Caco-2 (cell line): ENCODE measurements around the gene ODF2L. TPM values are rescaled to one million over a fixed set of nuclear protein-coding genes. Genes with fewer than 3 reads are reported as not detected.

ENCODE experiments used
- BruUV-seq: library from RNA; stranded (reverse); fragments of 400-500 nt; replicated peaks from 2 replicates; lab custom pipeline; 2021; lab: Mats Ljungman, UMichigan
- CTCF ChIA-PET: fragments of 300-600 bp; sonication (Branson Sonifier 250); formaldehyde crosslinking; loops from one replicate; lab custom pipeline; 2022; ENCODE audit warnings: antibody characterized with exemption; lab: Charles Lee
- POLR2A ChIA-PET: fragments of 300-600 bp; sonication (Branson Sonifier 250); formaldehyde crosslinking; loops from one replicate; lab custom pipeline; 2022; ENCODE audit warnings: antibody characterized with exemption; lab: Charles Lee
- DNase-seq, 2 experiments: peaks; one replicate each; pipeline versions ENCODE4 v3.0.0 to v3.0.0-alpha.2; 2020 to 2022
- H3K27me3 ChIP-seq: replicated peaks from 2 replicates; pipeline ENCODE4 v1.6.0; 2011; ENCODE audit warnings: low read length; ENCODE audit not compliant: control insufficient read depth, insufficient read depth
- H3K36me3 ChIP-seq: 2 replicates; pipeline ENCODE4 v1.5.1; 2011; ENCODE audit warnings: low read length; ENCODE audit not compliant: control insufficient read depth, insufficient read depth
- H3K4me1 ChIP-seq: fragments of 250-450 bp; sonication (Bioruptor Pico); 2 replicates; pipeline ENCODE4 v1.5.1; 2020; ENCODE audit warnings: mild to moderate bottlenecking
- H3K4me3 ChIP-seq: 2 replicates; pipeline ENCODE4 v1.5.1; 2011; ENCODE audit warnings: low read depth, mild to moderate bottlenecking, control low read depth, low read length
- H3K9me3 ChIP-seq: fragments of 250-450 bp; sonication (Bioruptor Pico); 2 replicates; pipeline ENCODE4 v1.5.1; 2020; ENCODE audit warnings: mild to moderate bottlenecking, moderate library complexity
- H3K27ac Mint-ChIP-seq: one replicate; pipeline ENCODE4 v1.8.0; 2022; ENCODE audit warnings: mixed read lengths; ENCODE audit not compliant: unreplicated experiment
- H3K27me3 Mint-ChIP-seq: one replicate; pipeline ENCODE4 v1.8.0; 2022; ENCODE audit warnings: mixed read lengths; ENCODE audit not compliant: insufficient read depth, unreplicated experiment
- H3K36me3 Mint-ChIP-seq: one replicate; pipeline ENCODE4 v1.8.0; 2022; ENCODE audit warnings: mild to moderate bottlenecking, mixed read lengths; ENCODE audit not compliant: insufficient read depth, unreplicated experiment
- H3K4me1 Mint-ChIP-seq: one replicate; pipeline ENCODE4 v1.8.0; 2022; ENCODE audit warnings: low read depth, mixed read lengths; ENCODE audit not compliant: unreplicated experiment
- H3K4me3 Mint-ChIP-seq: one replicate; pipeline ENCODE4 v1.8.0; 2022; ENCODE audit warnings: mild to moderate bottlenecking, moderate library complexity, mixed read lengths; ENCODE audit not compliant: unreplicated experiment
- H3K9me3 Mint-ChIP-seq: one replicate; pipeline ENCODE4 v1.8.0; 2022; ENCODE audit warnings: mixed read lengths; ENCODE audit not compliant: unreplicated experiment
- CTCF ChIP-seq, 2 experiments: fragments of 200-600 bp in 1 of 2; IDR thresholded peaks; 1 replicate in 1 of 2; 2 replicates in 1 of 2; pipeline versions ENCODE4 v1.5.1 to v1.8.0; 2011 to 2022; ENCODE audit warnings: antibody characterized with exemption in 1 of 2, control low read depth in 1 of 2, inconsistent platforms in 1 of 2, low read depth in 1 of 2, low read length in 1 of 2, mild to moderate bottlenecking in 1 of 2, moderate library complexity in 1 of 2; ENCODE audit not compliant: insufficient read depth in 1 of 2, severe bottlenecking in 1 of 2, unreplicated experiment in 1 of 2
- intact Hi-C: fragments of 100-400 bp; cut with micrococcal nuclease; formaldehyde crosslinking; loops from one replicate; pipeline ENCODE4 v1.10.0; 2022; ENCODE audit not compliant: unreplicated experiment
- total RNA-seq: library from RNA; stranded (reverse); gene quantifications from 2 replicates; pipeline ENCODE4 v1.2.3, GENCODE V29; 2022

Gene ODF2L
- total RNA-seq, 1 experiment from 2014 or later = 9.7 TPM

- H3K27me3 ChIP-seq = no peaks in the 10 kb centered on the region
- intact Hi-C loops = no loop called here
- H3K27ac Mint-ChIP-seq = no peak overlapping the region
- H3K27me3 Mint-ChIP-seq = no peaks in the 10 kb centered on the region
- H3K4me1 Mint-ChIP-seq = no peaks in the 10 kb centered on the region
- no peak overlapping the region for H3K4me3 Mint-ChIP-seq
- POLR2A ChIA-PET = no interaction called here
- peaks cover 6% of the 10 kb centered on the region for H3K36me3 Mint-ChIP-seq
- no TSS peak for BruUV-seq
- no peak for DNase-seq
- peaks cover 15% of the 10 kb centered on the region for H3K9me3 Mint-ChIP-seq
- no peak for TF ChIP-seq CTCF (IDR thresholded peaks at IDR 0.05; ENCODE audit: insufficient read depth in 1 of 2, low read depth in 1 of 2, low read length in 1 of 2, severe bottlenecking in 1 of 2, unreplicated experiment in 1 of 2)
- no peaks in the 10 kb centered on the region for H3K9me3 ChIP-seq
- no peak overlapping the region for H3K4me3 ChIP-seq
- no peaks in the 10 kb centered on the region for H3K4me1 ChIP-seq
- CTCF ChIA-PET = no interaction called here
- H3K36me3 ChIP-seq = no peaks in the 10 kb centered on the region
Observed at GRCh38 chr1:86375688-86376087, 20.4 kb downstream of the ODF2L start.

- no peak overlapping the region for H3K4me3 Mint-ChIP-seq
- POLR2A ChIA-PET = no interaction called here
Observed at GRCh38 chr1:86370601-86371022, 25.5 kb downstream of the ODF2L start.

GRCh38 chr1:86365896-86366295 is 30.2 kb downstream of the ODF2L start:
- Mint-ChIP-seq H3K9me3 (no peaks in the 10 kb centered on the region), H3K27me3 (no peaks in the 10 kb centered on the region), H3K4me3 (no peak overlapping the region), H3K27ac (no peak overlapping the region), H3K36me3 (no peaks in the 10 kb centered on the region), H3K4me1 (no peaks in the 10 kb centered on the region)
- no peak for TF ChIP-seq CTCF (IDR thresholded peaks at IDR 0.05; ENCODE audit: insufficient read depth in 1 of 2, low read depth in 1 of 2, low read length in 1 of 2, severe bottlenecking in 1 of 2, unreplicated experiment in 1 of 2)
- no peak for DNase-seq
- H3K4me3 ChIP-seq = no peak overlapping the region
- BruUV-seq = no TSS peak
- no peaks in the 10 kb centered on the region for H3K27me3 ChIP-seq
- CTCF ChIA-PET = no interaction called here
- H3K4me1 ChIP-seq = no peaks in the 10 kb centered on the region
- no peaks in the 10 kb centered on the region for H3K9me3 ChIP-seq
- no peaks in the 10 kb centered on the region for H3K36me3 ChIP-seq
- intact Hi-C loops = no loop called here
- POLR2A ChIA-PET = no interaction called here

More at GRCh38 chr1:86370601-86371022, 25.5 kb downstream of the ODF2L start:
- H3K4me1 Mint-ChIP-seq = no peaks in the 10 kb centered on the region
- intact Hi-C loops = no loop called here
- H3K36me3 Mint-ChIP-seq = no peaks in the 10 kb centered on the region
- H3K27me3 Mint-ChIP-seq = no peaks in the 10 kb centered on the region
- no peak overlapping the region for H3K27ac Mint-ChIP-seq
- no peaks in the 10 kb centered on the region for H3K9me3 Mint-ChIP-seq
- no peaks in the 10 kb centered on the region for H3K27me3 ChIP-seq
- BruUV-seq = no TSS peak
- no peak for DNase-seq
- no peaks in the 10 kb centered on the region for H3K9me3 ChIP-seq
- no peak for TF ChIP-seq CTCF (IDR thresholded peaks at IDR 0.05; ENCODE audit: insufficient read depth in 1 of 2, low read depth in 1 of 2, low read length in 1 of 2, severe bottlenecking in 1 of 2, unreplicated experiment in 1 of 2)
- no peaks in the 10 kb centered on the region for H3K36me3 ChIP-seq
- no peaks in the 10 kb centered on the region for H3K4me1 ChIP-seq
- CTCF ChIA-PET = no interaction called here
- H3K4me3 ChIP-seq = no peak overlapping the region
